GOT3 (cell line): ENCODE data around the gene BCL7B.
A peak's percentile ranks its signal among the peaks of the same experiment; 100 is the strongest.
"Not testable (repeated sequence)": the region's sequence is repeated elsewhere in the genome, so short reads cannot be mapped to it uniquely, and the experiment has no call there.

Source experiments
- DNase-seq: peaks from one replicate; lab custom pipeline; 2025; ENCODE audit warnings: mixed read lengths; lab: John Stamatoyannopoulos, UW

BCL7B gene

DNA sequence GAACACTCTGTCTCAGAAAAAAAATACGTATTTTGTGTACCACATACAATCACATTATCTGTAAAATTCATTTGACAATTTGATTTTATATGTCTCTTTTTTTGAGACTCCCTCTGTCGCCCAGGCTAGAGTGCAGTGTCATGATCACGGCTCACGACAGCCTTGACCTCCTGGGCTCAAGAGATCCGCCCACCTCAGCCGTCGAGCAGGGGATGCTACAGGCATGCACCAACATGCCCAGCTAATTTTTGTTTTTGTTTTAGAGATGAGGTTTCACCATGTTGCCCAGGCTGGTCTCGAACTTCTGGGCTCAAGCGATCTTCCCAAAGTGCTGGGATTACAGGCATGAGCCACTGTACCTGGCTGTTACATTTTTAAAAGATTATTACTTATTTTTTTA, 23.7 kb downstream of the BCL7B start:
- DNase-seq, result no peak

- no peak for DNase-seq
Measured at GRCh38 chr7:73532224-73532623, 25.3 kb downstream of the BCL7B start.

DNA sequence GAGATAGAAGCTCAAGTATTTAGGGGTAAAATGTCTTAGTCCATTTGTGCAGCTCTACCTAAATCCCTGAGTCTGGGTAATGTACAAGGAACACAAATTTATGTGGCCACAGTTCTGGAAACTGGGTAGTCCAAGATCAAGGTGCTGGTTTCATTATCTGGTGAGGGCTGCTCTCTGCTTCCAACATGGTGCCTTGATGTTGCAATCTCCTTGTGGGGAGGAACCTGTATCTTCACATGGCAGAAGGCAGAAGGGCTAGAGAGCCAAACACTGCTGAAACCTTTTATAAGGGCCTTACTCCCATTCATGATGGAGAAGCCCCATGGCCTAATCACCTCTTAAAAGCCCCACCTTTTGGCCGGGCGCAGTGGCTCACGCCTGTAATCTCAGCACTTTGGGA, 26.7 kb downstream of the BCL7B start:
- DNase-seq, result no peak

DNA sequence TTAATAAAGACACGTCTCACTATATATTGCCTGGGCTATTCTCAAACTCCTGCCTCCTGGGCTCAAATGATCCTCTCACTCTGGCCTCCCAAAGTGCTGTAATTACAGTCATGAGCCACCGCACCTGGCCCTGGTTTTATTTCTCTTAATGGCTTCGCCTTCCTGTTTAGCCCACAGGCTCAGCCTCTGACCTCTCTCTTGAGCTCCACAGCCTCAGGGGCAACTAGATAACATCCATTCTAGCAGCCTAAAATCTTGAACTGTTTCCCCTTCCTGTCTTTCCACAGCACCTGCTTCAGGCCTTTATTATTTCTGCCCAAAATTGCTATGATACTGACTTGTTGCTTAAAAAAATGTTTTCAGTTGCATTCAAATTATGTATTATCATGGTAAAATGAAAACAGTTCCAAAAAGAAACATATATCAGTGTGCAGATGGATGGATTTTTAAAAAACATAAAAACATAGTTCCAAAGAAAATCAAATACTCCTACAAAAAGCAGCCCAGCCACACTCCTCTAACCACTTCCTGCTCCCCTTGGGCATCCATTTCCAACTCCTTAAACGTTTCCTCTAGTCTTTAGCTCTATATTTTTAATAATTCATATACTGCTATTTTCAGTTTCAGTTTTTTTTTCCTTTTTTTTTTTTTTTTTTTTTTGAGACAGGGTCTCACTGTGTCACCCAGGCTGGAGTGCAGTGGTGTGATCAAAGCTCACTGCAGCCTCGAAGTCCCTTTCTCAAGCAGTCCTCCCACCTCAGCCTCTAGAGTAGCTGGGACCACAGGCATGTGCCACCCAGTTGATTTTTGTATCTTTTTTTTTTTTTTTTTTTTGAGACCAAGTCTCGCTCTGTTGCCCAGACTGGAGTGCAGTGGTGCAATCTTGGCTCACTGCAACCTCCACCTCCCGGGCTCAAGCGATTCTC, 30.3 kb downstream of the BCL7B start:
- DNase-seq, result no peak

- DNase-seq, result not testable (repeated sequence)
Measured at GRCh38 chr7:73526158-73526494, 31.4 kb downstream of the BCL7B start.

DNA sequence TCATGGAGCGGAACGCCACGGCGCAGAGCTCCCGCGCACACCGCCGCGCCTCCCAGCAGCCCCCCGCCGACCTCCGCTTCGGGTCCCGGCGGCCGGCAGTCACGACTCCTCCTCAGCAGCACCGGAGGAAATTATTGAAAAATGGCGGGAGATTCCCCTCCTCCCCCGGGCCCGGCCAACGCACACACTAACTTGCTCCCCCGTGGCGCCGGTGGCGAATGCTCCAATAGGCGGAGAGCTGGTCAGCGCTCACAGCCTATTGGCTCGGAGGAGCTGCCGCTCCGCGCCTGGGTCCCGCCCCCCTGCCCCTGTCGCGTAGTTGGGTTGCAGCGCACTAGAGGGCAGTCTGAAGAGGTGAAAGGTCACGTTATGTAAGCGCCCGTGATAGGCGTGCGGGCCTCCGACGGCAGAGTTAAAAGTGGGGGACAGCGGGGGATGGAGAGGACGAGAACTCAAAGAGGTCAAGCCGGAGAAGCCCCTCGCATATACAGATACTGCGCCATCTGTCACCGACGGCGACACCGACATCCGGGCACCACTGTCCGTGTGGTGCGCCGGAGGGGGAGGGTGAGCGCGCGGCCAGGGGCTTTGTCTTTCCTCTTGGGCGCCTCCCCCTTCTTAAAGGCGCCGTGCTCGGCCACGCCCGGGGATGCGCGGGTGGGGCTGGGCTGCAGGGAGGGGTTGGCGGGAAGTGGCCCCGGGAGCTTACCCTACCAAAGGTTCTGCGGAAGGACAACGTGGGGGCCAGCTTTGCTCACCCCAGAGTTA, 35.2 kb downstream of the BCL7B start, which contains the start of gene BAZ1B:
Gene BAZ1B (minus strand): TSS at position 189 of the 768 bp plus-strand sequence. CDS start 360 bp downstream, outside the sequence.
- DNase-seq, result peak; percentile 89

DNA sequence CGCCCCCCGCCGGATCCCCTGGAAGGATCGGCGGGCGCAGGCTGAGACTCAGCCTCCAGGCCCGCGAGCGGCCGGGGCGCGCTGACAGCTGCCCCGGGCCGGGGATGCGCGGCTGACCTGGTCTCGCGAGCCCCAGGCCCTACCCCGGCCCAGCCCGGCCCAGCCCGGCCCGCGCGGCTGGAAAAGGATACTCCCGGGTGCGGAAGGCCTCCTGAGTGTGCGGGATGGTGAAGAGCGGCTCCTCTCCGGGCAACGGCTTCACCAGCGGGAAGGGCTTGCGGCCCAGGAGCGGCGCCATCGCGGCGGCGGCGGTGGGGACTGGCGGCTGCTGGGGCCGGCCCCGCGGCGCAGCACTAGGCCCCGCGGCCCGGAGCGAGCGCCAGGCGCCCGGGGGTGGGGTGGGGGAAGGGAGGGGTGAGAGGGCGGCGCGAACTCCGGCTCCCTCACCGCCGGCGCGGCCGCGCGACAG, 35.8 kb downstream of the BCL7B start:
- DNase-seq, result peak; percentile 76

- DNase-seq, result no peak
Measured at GRCh38 chr7:73520673-73521635, 36.5 kb downstream of the BCL7B start.

- DNase-seq, result no peak
Measured at GRCh38 chr7:73519867-73520672, 37.4 kb downstream of the BCL7B start.

GRCh38 chr7:73518470-73518869, 39.0 kb downstream of the BCL7B start:
- DNase-seq, result no peak

- no peak for DNase-seq
Measured at GRCh38 chr7:73517241-73517995, 40.1 kb downstream of the BCL7B start.

DNA sequence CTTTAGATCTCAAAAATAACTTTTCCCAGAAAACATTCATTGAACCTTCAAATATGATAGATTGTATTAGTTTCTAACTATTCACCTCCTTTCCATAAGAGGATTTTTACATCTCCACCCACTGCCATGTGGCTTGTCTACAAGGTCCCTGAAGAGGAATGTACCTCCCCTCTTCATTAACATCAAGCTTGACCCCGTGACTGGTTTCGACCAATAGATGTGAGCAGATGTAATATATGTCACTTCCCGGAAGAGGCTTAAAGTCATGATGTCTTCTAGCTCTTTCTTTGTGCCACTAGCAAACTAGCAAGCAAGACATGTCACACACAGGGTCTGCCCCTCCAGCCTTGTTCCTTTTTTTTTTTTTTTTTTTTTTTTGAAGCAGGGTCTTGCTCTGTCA, 42.3 kb downstream of the BCL7B start:
- DNase-seq, result no peak

GRCh38 chr7:73512018-73512780, 45.3 kb downstream of the BCL7B start:
- no peak for DNase-seq

DNA sequence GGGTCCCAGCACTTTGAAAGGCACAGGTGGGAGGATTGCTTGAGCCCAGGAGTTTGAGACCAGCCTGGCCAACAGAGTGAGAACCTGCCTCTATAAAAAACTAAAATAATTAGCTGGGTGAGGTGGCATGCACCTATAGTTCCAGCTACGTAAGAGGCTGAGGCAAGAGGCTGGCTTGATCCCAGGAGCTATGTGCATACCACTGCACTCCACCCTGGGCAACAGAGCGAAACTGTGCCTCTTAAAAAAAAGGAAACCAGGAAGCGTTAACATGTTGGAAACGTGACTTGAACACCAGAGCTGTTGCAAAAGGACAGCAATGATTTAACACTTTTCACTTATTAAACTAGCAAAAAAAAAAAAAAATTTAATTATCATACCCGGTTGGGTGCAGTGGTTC, 48.0 kb downstream of the BCL7B start:
- DNase-seq, result no peak

DNA sequence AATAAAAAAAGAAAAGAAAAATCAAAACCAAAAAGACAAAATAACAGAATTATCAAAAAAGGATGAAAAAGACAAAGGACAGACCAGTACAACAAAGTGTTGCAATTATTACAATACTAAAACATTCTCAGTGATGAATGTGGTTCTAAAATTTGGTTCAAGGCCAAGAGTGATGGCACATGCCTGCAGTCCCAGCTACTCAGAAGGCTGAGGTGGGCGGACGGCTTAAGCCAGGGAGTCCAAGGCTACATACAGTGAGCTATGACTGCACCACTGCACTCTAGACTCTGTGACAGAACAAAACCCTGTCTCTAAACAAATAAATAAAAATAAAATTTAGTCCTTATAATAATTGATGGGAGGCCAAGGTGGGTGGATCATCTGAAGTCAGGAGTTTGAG, 49.9 kb downstream of the BCL7B start:
- no peak for DNase-seq

- DNase-seq, result no peak
Measured at GRCh38 chr7:73504920-73505319, 52.6 kb downstream of the BCL7B start.

GRCh38 chr7:73504017-73504416, 53.5 kb downstream of the BCL7B start:
- DNase-seq, result no peak

- DNase-seq, result no peak
Measured at GRCh38 chr7:73503229-73503628, 54.3 kb downstream of the BCL7B start.

DNA sequence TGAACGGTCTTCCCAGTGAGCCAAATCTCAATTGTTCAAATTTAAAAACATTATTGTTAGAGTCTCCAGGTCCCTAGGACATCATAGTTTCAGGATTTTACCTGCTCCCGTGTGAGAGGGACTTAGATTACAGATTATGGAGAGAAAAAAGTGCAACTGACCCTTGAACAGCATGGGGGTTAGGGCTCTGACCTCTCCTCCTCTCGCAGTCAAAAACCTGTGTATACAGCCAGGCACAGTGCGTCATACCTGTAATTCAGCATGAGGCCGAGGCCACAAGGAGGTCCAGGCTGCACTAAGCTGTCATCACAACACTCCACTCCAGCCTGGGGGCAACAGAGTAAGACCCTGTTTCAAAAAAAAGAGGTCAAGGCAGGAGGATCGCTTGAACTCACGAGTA, 60.9 kb downstream of the BCL7B start:
- DNase-seq, result no peak
